DND-41 (cell line): ENCODE measurements around the gene DNAH2.

Experiments
- ATAC-seq: fragments of 200-7000 bp; cut with Tn5 transposase; 3 replicates; pipeline ENCODE4 v1.9.1; 2021; ENCODE audit warnings: low read depth; ENCODE audit not compliant: insufficient read depth
- DNase-seq: peaks from one replicate; pipeline ENCODE4 v3.0.0-alpha.2; 2020
- H2AFZ ChIP-seq: 2 replicates; pipeline ENCODE4 v1.6.0; 2012; ENCODE audit warnings: low read depth, low read length
- H3K27ac ChIP-seq: 2 replicates; pipeline ENCODE4 v1.5.1; 2012; ENCODE audit warnings: low read length, inconsistent platforms
- H3K27me3 ChIP-seq: fragments of 200-600 bp; sonication (generic); 2 replicates; pipeline ENCODE4 v1.6.0; 2012; ENCODE audit warnings: low read length, mild to moderate bottlenecking, inconsistent platforms; ENCODE audit not compliant: insufficient read depth, poor library complexity
- H3K36me3 ChIP-seq: 2 replicates; pipeline ENCODE4 v1.5.1; 2012; ENCODE audit warnings: low read length, inconsistent platforms; ENCODE audit not compliant: insufficient read depth
- H3K4me1 ChIP-seq: 2 replicates; pipeline ENCODE4 v1.5.1; 2012; ENCODE audit warnings: mild to moderate bottlenecking, low read length; ENCODE audit not compliant: insufficient read depth
- H3K4me2 ChIP-seq: 2 replicates; pipeline ENCODE4 v1.6.0; 2012; ENCODE audit warnings: mild to moderate bottlenecking, moderate library complexity, low read length, inconsistent platforms; ENCODE audit not compliant: insufficient read depth
- H3K4me3 ChIP-seq, 2 experiments: fragments of 200-600 bp in 1 of 2; shearing (Covaris generic) in 1 of 2; 2 replicates each; pipeline ENCODE4 v1.5.1; 2012 to 2016; ENCODE audit warnings: inconsistent platforms in 2 of 2, low read length in 2 of 2, mild to moderate bottlenecking in 2 of 2, low read depth in 1 of 2, moderate library complexity in 1 of 2
- H3K79me2 ChIP-seq: 2 replicates; pipeline ENCODE4 v1.6.0; 2012; ENCODE audit warnings: low read length, inconsistent platforms; ENCODE audit not compliant: insufficient read depth
- H3K9ac ChIP-seq: 2 replicates; pipeline ENCODE4 v1.6.0; 2012; ENCODE audit warnings: low read depth, mild to moderate bottlenecking, inconsistent platforms, low read length, moderate library complexity
- H3K9me3 ChIP-seq: 2 replicates; pipeline ENCODE4 v1.5.1; 2012; ENCODE audit warnings: low read length, moderate library complexity, mild to moderate bottlenecking, inconsistent platforms; ENCODE audit not compliant: insufficient read depth, severe bottlenecking
- H4K20me1 ChIP-seq: 2 replicates; pipeline ENCODE4 v1.6.0; 2012; ENCODE audit warnings: low read length; ENCODE audit not compliant: insufficient read depth
- CTCF ChIP-seq: IDR thresholded peaks from 2 replicates; pipeline ENCODE4 v1.5.1; 2012; ENCODE audit warnings: borderline replicate concordance, low read length, moderate library complexity, mild to moderate bottlenecking; ENCODE audit not compliant: poor library complexity, severe bottlenecking; ENCODE audit errors: extremely low read depth
- EZH2 ChIP-seq: IDR thresholded peaks from 3 replicates; pipeline ENCODE4 v1.6.1; 2012; ENCODE audit warnings: borderline replicate concordance, low read depth, mild to moderate bottlenecking, moderate library complexity, low read length, inconsistent platforms; ENCODE audit not compliant: severe bottlenecking

The DNAH2 gene

DNA sequence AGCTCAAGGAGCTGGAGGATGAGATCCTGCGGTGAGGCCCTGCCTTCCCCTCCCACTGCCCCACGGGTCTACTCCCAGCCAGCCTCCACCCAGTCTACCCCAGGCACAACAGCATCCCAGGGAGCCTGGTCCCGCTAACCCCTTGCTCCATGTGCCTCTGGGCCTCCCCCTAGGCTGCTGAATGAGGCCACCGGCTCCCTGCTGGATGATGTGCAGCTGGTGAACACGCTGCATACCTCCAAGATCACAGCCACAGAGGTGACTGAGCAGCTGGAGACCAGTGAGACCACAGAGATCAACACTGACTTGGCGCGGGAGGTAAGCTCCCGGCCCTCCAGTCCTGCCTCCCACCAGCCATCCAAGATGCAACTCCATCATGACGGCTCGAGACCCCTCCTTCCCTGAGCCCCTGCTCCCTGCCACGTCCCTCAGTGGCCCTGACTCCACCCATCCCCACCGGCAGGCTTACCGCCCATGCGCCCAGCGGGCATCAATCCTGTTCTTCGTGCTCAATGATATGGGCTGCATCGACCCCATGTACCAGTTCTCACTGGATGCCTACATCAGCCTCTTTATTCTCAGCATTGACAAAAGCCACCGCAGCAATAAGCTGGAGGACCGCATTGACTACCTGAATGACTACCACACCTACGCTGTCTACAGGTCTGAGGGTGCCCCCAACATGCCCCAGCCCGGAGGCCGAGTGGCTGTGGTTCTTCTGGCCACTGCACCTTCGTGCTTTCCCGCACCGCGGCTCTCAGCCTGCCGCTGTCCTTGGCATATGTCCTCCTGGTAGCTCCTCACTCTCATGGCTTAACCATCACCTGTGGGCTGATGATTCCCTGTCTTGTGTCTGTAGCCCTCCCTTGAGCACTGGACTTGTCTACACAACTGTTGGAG, 101.5 kb downstream of the DNAH2 start:
- H3K4me3 ChIP-seq: no peak overlapping the region
- H2AFZ ChIP-seq: no peak overlapping the region
- no peaks in the 10 kb centered on the region for H4K20me1 ChIP-seq
- peaks cover 17% of the 10 kb centered on the region for H3K27me3 ChIP-seq
- no peaks in the 10 kb centered on the region for H3K9me3 ChIP-seq
- no peaks in the 10 kb centered on the region for H3K79me2 ChIP-seq
- ATAC-seq (no peak), DNase-seq (no peak)
- no peak for TF ChIP-seq EZH2
- no peak for TF ChIP-seq CTCF
- H3K4me2 ChIP-seq: no peak overlapping the region
- H3K9ac ChIP-seq: no peak overlapping the region
- H3K36me3 ChIP-seq: no peaks in the 10 kb centered on the region
- H3K27ac ChIP-seq: no peak overlapping the region
- H3K4me1 ChIP-seq: no peaks in the 10 kb centered on the region

GRCh38 chr17:7820231-7820630, 102.7 kb downstream of the DNAH2 start:
- H3K27me3 ChIP-seq: peaks cover 17% of the 10 kb centered on the region
- H3K9me3 ChIP-seq: no peaks in the 10 kb centered on the region
- no peaks in the 10 kb centered on the region for H3K4me1 ChIP-seq
- no peaks in the 10 kb centered on the region for H3K36me3 ChIP-seq
- no peak for TF ChIP-seq EZH2
- no peak for TF ChIP-seq CTCF
- no peak for ATAC-seq
- H3K9ac ChIP-seq: no peak overlapping the region
- no peak overlapping the region for H3K4me3 ChIP-seq
- DNase-seq: no peak
- no peak overlapping the region for H2AFZ ChIP-seq
- H4K20me1 ChIP-seq: no peaks in the 10 kb centered on the region
- H3K79me2 ChIP-seq: no peaks in the 10 kb centered on the region
- no peak overlapping the region for H3K4me2 ChIP-seq
- no peak overlapping the region for H3K27ac ChIP-seq

DNA sequence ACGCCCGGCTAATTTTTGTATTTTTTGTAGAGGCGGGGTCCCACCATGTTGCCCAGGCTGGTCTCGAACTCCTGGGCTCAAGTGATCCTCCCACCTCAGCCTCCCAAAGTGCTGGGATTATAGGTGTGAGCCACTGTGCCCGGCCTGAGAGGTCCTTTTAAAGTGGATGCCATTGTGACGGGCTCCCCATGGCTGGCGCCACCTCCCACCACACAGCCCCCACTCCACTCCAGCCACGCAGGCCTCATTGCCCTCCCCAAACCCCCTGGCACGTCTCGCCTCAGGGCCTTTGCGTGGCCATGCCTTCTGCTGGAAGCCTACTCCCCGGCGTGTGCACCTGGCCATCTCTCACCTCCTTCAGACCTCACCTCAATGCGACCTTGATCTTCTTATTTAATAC, 104.6 kb downstream of the DNAH2 start:
- Histone ChIP-seq H2AFZ (no peak overlapping the region), H3K9ac (no peak overlapping the region), H3K9me3 (no peaks in the 10 kb centered on the region), H3K4me3 (no peak overlapping the region), H3K27ac (no peak overlapping the region), H4K20me1 (no peaks in the 10 kb centered on the region), H3K36me3 (no peaks in the 10 kb centered on the region), H3K27me3 (peaks cover 16% of the 10 kb centered on the region), H3K4me1 (no peaks in the 10 kb centered on the region), H3K79me2 (no peaks in the 10 kb centered on the region), H3K4me2 (no peak overlapping the region)
- ATAC-seq (no peak), DNase-seq (no peak)
- TF ChIP-seq EZH2 (no peak), CTCF (no peak)
